Testis (tissue), 3 donors: ENCODE measurements around the gene EDARADD. TPM values are rescaled to one million over a fixed set of nuclear protein-coding genes. Genes with fewer than 3 reads are reported as not detected.
"Not testable (repeated sequence)": the region's sequence is repeated elsewhere in the genome, so short reads cannot be mapped to it uniquely, and the experiment has no call there.

Experiments
- DNase-seq: peaks from one replicate; pipeline ENCODE4 v3.0.0-alpha.2; 2019
- H3K27ac ChIP-seq, 2 donors: fragments of 200-600 bp; sonication (generic); one replicate each; pipeline ENCODE4 v1.5.1; 2019
- H3K27me3 ChIP-seq: fragments of 200-600 bp; sonication (generic); one replicate; pipeline ENCODE4 v1.5.1; 2019
- H3K36me3 ChIP-seq: fragments of 200-600 bp; sonication (generic); one replicate; pipeline ENCODE4 v1.5.1; 2017; ENCODE audit warnings: low read depth; ENCODE audit errors: missing control alignments
- H3K4me1 ChIP-seq: fragments of 200-600 bp; sonication (generic); one replicate; pipeline ENCODE4 v1.5.1; 2019
- H3K4me3 ChIP-seq, 2 donors: fragments of 200-600 bp; sonication (generic); one replicate each; pipeline ENCODE4 v1.5.1; 2017 to 2019
- H3K9me3 ChIP-seq: fragments of 200-600 bp; sonication (generic); one replicate; pipeline ENCODE4 v1.5.1; 2017
- CTCF ChIP-seq, 3 experiments: fragments of 450-650 bp in 2 of 3; fragments of 200-600 bp in 1 of 3; sonication (generic) in 1 of 3; IDR thresholded peaks; one replicate each; pipeline ENCODE4 v1.5.1; 2016 to 2019; ENCODE audit warnings: antibody characterized with exemption in 3 of 3, mild to moderate bottlenecking in 2 of 3, moderate library complexity in 1 of 3
- POLR2A ChIP-seq: fragments of 450-650 bp; IDR thresholded peaks from one replicate; pipeline ENCODE4 v1.6.1; 2017; ENCODE audit warnings: antibody characterized with exemption, mild to moderate bottlenecking, moderate library complexity
- WGBS, 2 donors: methylation state at CpG; one replicate each; pipeline ENCODE4 v1.1.5; 2018; 5-methylcytosine and 5-hydroxymethylcytosine counted together
- intact Hi-C: fragments of 100-400 bp; cut with DNase I; formaldehyde crosslinking; loops from one replicate; pipeline ENCODE4 v1.15.1; 2023; ENCODE audit warnings: low total_unique reads
- polyA plus RNA-seq: library from polyadenylated mRNA; stranded (reverse); fragments of 350-450 nt; fragmentation: Illumina TruSeq; extraction: RNeasy Lipid Tissue Mini Kit (QIAGEN cat#74804); gene quantifications from one replicate; pipeline ENCODE4 v1.2.3, GENCODE V29; 2014; ENCODE audit warnings: low read depth, low replicate concordance; ENCODE audit not compliant: insufficient read depth
- total RNA-seq, 2 donors: library from RNA; depleted of rRNA; stranded (reverse); fragments of >200 nt; gene quantifications; one replicate each; pipeline ENCODE4 v1.2.3, GENCODE V29; 2016

EDARADD gene
- total and polyA plus RNA-seq, 3 donors from 2014 or later = 3.2 to 5.8 (median 3.9) TPM

GRCh38 chr1:236351875-236352573, 42.1 kb upstream of the EDARADD start:
- H3K36me3 ChIP-seq = no peaks in the 10 kb centered on the region
- H3K27ac ChIP-seq = no peak overlapping the region
- no peak for DNase-seq
- no peak overlapping the region for H3K4me3 ChIP-seq
- H3K4me1 ChIP-seq = peaks cover 3% of the 10 kb centered on the region
- TF ChIP-seq POLR2A (no peak), CTCF (IDR thresholded peaks at IDR 0.05) (no peak)
- H3K9me3 ChIP-seq = no peaks in the 10 kb centered on the region
- 73 to 87% methylated on average over 7 of the region's 7 CpGs for WGBS, 2 donors
- intact Hi-C loops = no loop called here
- H3K27me3 ChIP-seq = no peaks in the 10 kb centered on the region

GRCh38 chr1:236352747-236353146, 41.3 kb upstream of the EDARADD start:
- H3K9me3 ChIP-seq, H3K4me3 ChIP-seq, H3K27me3 ChIP-seq, H3K4me1 ChIP-seq, H3K27ac ChIP-seq, H3K36me3 ChIP-seq, intact Hi-C loops, DNase-seq: not testable (repeated sequence)
- 80 to 94% methylated on average over 4 of the region's 4 CpGs for WGBS, 2 donors

GRCh38 chr1:236353813-236354212, 40.3 kb upstream of the EDARADD start:
- WGBS, 2 donors = 67 to 72% methylated on average over 4 of the region's 4 CpGs
- no peak for TF ChIP-seq POLR2A
- TF ChIP-seq CTCF (IDR thresholded peaks at IDR 0.05) = no peak
- H3K27me3 ChIP-seq = no peaks in the 10 kb centered on the region
- H3K4me1 ChIP-seq = peaks cover 3% of the 10 kb centered on the region
- no peak overlapping the region for H3K4me3 ChIP-seq
- H3K9me3 ChIP-seq = no peaks in the 10 kb centered on the region
- intact Hi-C loops = no loop called here
- no peak overlapping the region for H3K27ac ChIP-seq
- no peak for DNase-seq
- H3K36me3 ChIP-seq = no peaks in the 10 kb centered on the region

GRCh38 chr1:236354330-236355147, 39.5 kb upstream of the EDARADD start:
- intact Hi-C loops = no loop called here
- TF ChIP-seq CTCF (IDR thresholded peaks at IDR 0.05) (no peak), POLR2A (no peak)

GRCh38 chr1:236356141-236356540, 37.9 kb upstream of the EDARADD start:
- no peak for DNase-seq
- TF ChIP-seq POLR2A (no peak), CTCF (IDR thresholded peaks at IDR 0.05) (no peak)
- Histone ChIP-seq H3K27me3 (no peaks in the 10 kb centered on the region), H3K4me3 (no peak overlapping the region), H3K36me3 (no peaks in the 10 kb centered on the region), H3K9me3 (no peaks in the 10 kb centered on the region), H3K4me1 (peaks cover 3% of the 10 kb centered on the region), H3K27ac (no peak overlapping the region)
- intact Hi-C loops = no loop called here
- 66 to 80% methylated on average over 2 of the region's 2 CpGs for WGBS, 2 donors

More at GRCh38 chr1:236354330-236355147, 39.5 kb upstream of the EDARADD start:
- H3K27me3 ChIP-seq = no peaks in the 10 kb centered on the region
- 50 to 53% methylated on average over 4 of the region's 4 CpGs for WGBS, 2 donors
- DNase-seq = no peak
- no peak overlapping the region for H3K27ac ChIP-seq
- peaks cover 3% of the 10 kb centered on the region for H3K4me1 ChIP-seq
- H3K36me3 ChIP-seq = no peaks in the 10 kb centered on the region
- H3K9me3 ChIP-seq = no peaks in the 10 kb centered on the region
- no peak overlapping the region for H3K4me3 ChIP-seq
